Breast epithelium (tissue), 4 donors: ENCODE measurements around the gene TRMT2A. TPM values are rescaled to one million over a fixed set of nuclear protein-coding genes. Genes with fewer than 3 reads are reported as not detected.

Source experiments
- DNase-seq, 2 donors: peaks; one replicate each; pipeline ENCODE4 v3.0.0-alpha.2; 2019; ENCODE audit warnings: low spot score in 2 of 2
- H3K27ac ChIP-seq, 2 donors: fragments of 200-600 bp; sonication (generic) in 1 of 2; one replicate each; pipeline ENCODE4 v1.5.1; 2016 to 2019; ENCODE audit warnings: mild to moderate bottlenecking in 1 of 2
- H3K27me3 ChIP-seq, 2 donors: fragments of 200-600 bp; sonication (generic) in 1 of 2; one replicate each; pipeline versions ENCODE4 v1.5.1 to v1.6.0; 2017 to 2019; ENCODE audit warnings: control low read depth in 1 of 2, mild to moderate bottlenecking in 1 of 2
- H3K36me3 ChIP-seq: fragments of 200-600 bp; one replicate; pipeline ENCODE4 v1.5.1; 2019
- H3K4me1 ChIP-seq, 2 donors: fragments of 200-600 bp; sonication (generic); one replicate each; pipeline ENCODE4 v1.5.1; 2016 to 2019; ENCODE audit warnings: control low read depth in 1 of 2
- H3K4me3 ChIP-seq, 3 donors: fragments of 200-600 bp; sonication (generic); 1 replicate in 2 of 3; 2 replicates in 1 of 3; pipeline ENCODE4 v1.5.1; 2016 to 2019; ENCODE audit warnings: mild to moderate bottlenecking in 3 of 3, moderate library complexity in 2 of 3
- H3K9me3 ChIP-seq, 2 donors: fragments of 200-600 bp; sonication (generic) in 1 of 2; one replicate each; pipeline ENCODE4 v1.5.1; 2016 to 2019; ENCODE audit warnings: control low read depth in 1 of 2
- POLR2A ChIP-seq: fragments of 450-650 bp; IDR thresholded peaks from one replicate; pipeline ENCODE4 v1.6.1; 2016; ENCODE audit warnings: antibody characterized with exemption, mild to moderate bottlenecking, moderate library complexity
- POLR2AphosphoS5 ChIP-seq, 3 donors: sonication (generic); formaldehyde crosslinking; IDR thresholded peaks; one replicate each; pipeline ENCODE4 v1.6.1; 2017; ENCODE audit warnings: antibody characterized with exemption in 3 of 3
- intact Hi-C: fragments of 100-400 bp; cut with DNase I; formaldehyde crosslinking; loops from one replicate; pipeline ENCODE4 v1.15.1; 2023; ENCODE audit warnings: low total_unique reads
- total RNA-seq, 3 donors: library from RNA; depleted of rRNA; stranded (reverse); fragments of >200 nt; gene quantifications; one replicate each; pipeline ENCODE4 v1.1.0, GENCODE V29; 2016
- TF ChIP-seq, protein P1 (sequence below), 3 donors: fragments of 450-650 bp; IDR thresholded peaks; one replicate each; pipeline ENCODE4 v1.5.1; 2016 to 2017; ENCODE audit warnings: antibody characterized with exemption in 3 of 3, mild to moderate bottlenecking in 3 of 3, moderate library complexity in 3 of 3

TRMT2A gene
- total RNA-seq, 3 donors from 2014 or later, result 49.8 to 72.4 (median 51.1) TPM

DNA sequence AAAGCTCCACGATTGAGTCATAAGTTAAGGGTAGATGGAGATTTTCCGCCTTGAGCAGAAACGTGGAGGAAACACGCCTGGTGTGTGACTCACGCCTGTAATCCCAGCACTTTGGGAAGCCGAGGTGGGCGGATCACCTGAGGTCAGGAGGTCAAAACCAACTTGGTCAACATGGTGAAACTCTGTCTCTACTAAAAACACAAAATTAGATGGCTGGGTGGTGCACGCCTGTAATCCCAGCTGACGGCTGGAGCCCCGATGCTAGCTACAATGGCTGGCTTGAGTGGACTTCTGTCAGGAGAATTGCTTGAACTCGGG, 54.3 kb downstream of the TRMT2A start:
- H3K27ac ChIP-seq, result no peak overlapping the region
- DNase-seq, result no peak
- no peaks in the 10 kb centered on the region for H3K9me3 ChIP-seq
- no peaks in the 10 kb centered on the region for H3K36me3 ChIP-seq
- H3K4me3 ChIP-seq, result no peak overlapping the region
- intact Hi-C loops, result loop anchor here (5.0 kb wide), 1 partner anchor 905 kb away; the partner anchor contains the start of gene AIFM3
- H3K27me3 ChIP-seq, result no peaks in the 10 kb centered on the region
- TF ChIP-seq POLR2AphosphoS5 (IDR thresholded peaks at IDR 0.05) (no peak), POLR2A (no peak)
- TF ChIP-seq, protein P1, sequence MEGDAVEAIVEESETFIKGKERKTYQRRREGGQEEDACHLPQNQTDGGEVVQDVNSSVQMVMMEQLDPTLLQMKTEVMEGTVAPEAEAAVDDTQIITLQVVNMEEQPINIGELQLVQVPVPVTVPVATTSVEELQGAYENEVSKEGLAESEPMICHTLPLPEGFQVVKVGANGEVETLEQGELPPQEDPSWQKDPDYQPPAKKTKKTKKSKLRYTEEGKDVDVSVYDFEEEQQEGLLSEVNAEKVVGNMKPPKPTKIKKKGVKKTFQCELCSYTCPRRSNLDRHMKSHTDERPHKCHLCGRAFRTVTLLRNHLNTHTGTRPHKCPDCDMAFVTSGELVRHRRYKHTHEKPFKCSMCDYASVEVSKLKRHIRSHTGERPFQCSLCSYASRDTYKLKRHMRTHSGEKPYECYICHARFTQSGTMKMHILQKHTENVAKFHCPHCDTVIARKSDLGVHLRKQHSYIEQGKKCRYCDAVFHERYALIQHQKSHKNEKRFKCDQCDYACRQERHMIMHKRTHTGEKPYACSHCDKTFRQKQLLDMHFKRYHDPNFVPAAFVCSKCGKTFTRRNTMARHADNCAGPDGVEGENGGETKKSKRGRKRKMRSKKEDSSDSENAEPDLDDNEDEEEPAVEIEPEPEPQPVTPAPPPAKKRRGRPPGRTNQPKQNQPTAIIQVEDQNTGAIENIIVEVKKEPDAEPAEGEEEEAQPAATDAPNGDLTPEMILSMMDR (IDR thresholded peaks at IDR 0.05), result no peak
- H3K4me1 ChIP-seq, result no peaks in the 10 kb centered on the region

DNA sequence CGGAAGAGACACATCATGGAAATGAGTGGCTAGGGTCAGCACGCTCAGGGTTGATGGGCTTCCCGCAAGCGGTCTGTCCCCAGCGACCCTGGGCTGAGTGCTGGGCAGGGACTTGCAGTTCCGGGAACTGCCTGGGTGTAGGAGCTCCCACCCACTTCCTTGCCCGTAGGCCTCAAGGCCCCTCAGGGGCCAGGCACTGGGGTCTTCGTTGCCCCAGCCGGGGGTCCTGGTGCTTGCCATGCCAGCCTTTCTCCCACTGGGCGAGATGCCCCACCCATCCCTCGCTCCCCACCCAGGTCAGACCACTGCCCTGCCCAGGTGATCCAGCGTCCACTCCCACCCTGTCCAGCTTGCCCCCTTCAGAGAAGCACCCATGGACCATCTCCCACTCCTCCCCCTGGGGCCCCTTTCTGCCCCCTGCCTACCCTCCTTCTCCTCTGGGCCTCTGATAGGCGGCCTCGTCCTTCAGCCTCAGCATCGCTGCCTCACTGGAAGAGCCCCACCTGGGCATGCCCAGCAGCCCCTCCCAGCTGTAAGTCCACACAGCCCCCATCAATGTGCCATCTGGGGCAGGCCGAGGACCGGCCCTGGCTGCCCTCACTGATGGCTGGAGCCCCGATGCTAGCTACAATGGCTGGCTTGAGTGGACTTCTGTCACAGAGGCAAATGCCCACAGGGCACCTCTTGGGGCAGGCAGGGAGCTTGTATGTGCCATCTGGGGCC, 54.8 kb downstream of the TRMT2A start:
- H3K27me3 ChIP-seq, result no peaks in the 10 kb centered on the region
- H3K27ac ChIP-seq, result no peak overlapping the region
- DNase-seq, result no peak
- TF ChIP-seq POLR2AphosphoS5 (IDR thresholded peaks at IDR 0.05) (no peak), POLR2A (no peak)
- TF ChIP-seq, protein P1 (IDR thresholded peaks at IDR 0.05), result no peak
- no peaks in the 10 kb centered on the region for H3K36me3 ChIP-seq
- no peak overlapping the region for H3K4me3 ChIP-seq
- H3K9me3 ChIP-seq, result no peaks in the 10 kb centered on the region
- no peaks in the 10 kb centered on the region for H3K4me1 ChIP-seq
- intact Hi-C loops, result loop anchor here (5.0 kb wide), 1 partner anchor 905 kb away; the partner anchor contains the start of gene AIFM3

Other genes starting within 250 kb of the TRMT2A start
- 100 to 1,000 TPM; 136 to 198 (median 196) TPM for gene COMT, start 175.5 kb downstream of the TRMT2A start, total RNA-seq
- gene TXNRD2, start 175.4 kb downstream of the TRMT2A start, total RNA-seq, result 10 to 100 TPM; 13.8 to 22.8 (median 20.6) TPM
- 10 to 100 TPM; 13.0 to 51.2 (median 44.2) TPM for gene ARVCF, start 100.4 kb downstream of the TRMT2A start, total RNA-seq
- 10 to 100 TPM; 25.9 to 55.4 (median 33.4) TPM for gene TANGO2, start 96.1 kb downstream of the TRMT2A start, total RNA-seq
- 10 to 100 TPM; 18.4 to 34.7 (median 29.0) TPM for gene DGCR8, start 37.0 kb downstream of the TRMT2A start, total RNA-seq
- gene RANBP1, start 1.1 kb downstream of the TRMT2A start, total RNA-seq, result 100 to 1,000 TPM; 131 to 202 (median 146) TPM
- gene ZDHHC8, start 14.6 kb upstream of the TRMT2A start, total RNA-seq, result 10 to 100 TPM; 10.2 to 14.1 (median 11.2) TPM
- under 1 TPM in 1 of 3 donors, not detected in 2; 0.66 TPM for gene CCDC188, start 33.8 kb upstream of the TRMT2A start, total RNA-seq
- 1 to 10 TPM in 2 of 3 donors, under 1 TPM in 1; 0.48 to 2.0 (median 1.9) TPM for gene RTN4R, start 151.1 kb upstream of the TRMT2A start, total RNA-seq
- 10 to 100 TPM; 58.3 to 73.6 (median 60.6) TPM for gene DGCR6L, start 202.8 kb upstream of the TRMT2A start, total RNA-seq